ENCODE results near the gene RBM26.

RBM26 gene

GRCh38 chr13:79273045-79273444 lies 133.0 kb downstream of the RBM26 start:
- no peak for DNase-seq (ENCODE audit: low read depth, low spot score)

GRCh38 chr13:79271616-79272015 lies 134.4 kb downstream of the RBM26 start:
- no peak for DNase-seq (ENCODE audit: low read depth, low spot score)

DNA sequence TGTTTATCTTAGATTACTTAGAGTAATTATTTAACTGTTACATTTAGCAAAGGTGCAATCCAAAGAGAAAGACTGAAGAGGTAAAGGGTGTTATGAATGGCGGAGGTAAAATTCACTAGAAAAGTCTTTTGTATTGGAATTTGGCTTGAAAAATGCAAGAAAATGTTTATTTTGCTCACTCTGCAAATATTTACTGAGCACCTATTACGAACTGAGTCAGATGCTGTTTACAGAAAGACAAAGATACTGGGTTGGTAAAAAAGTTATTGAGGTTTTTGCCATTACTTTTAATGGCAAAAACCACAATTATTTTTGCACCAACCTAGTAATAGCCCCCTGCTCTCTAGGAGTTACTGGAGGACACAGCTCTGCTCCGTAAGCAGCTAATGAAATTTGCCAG lies 135.2 kb downstream of the RBM26 start:
- DNase-seq (ENCODE audit: low read depth, low spot score): no peak

All from iPS DF 19.7 (cell line).